ENCODE data around the gene CNIH3. TPM values are rescaled to one million over a fixed set of nuclear protein-coding genes. Genes with fewer than 3 reads are reported as not detected.
A peak's percentile ranks its signal among the peaks of the same experiment; 100 is the strongest.
"Not testable (repeated sequence)": the region's sequence is repeated elsewhere in the genome, so short reads cannot be mapped to it uniquely, and the experiment has no call there.

Gene CNIH3
- total RNA-seq (1 to 10 TPM; 1.8 to 2.5 TPM), polyA plus RNA-seq (1 to 10 TPM in 1 of 2 donors, under 1 TPM in 1; 0.40 to 1.9 TPM)

- Histone ChIP-seq H3K9me3 (ENCODE audit: control insufficient read depth in 1 of 2, low read length in 2 of 2) (no peaks in the 10 kb centered on the region), H3K27ac (ENCODE audit: low read depth, low read length) (no peak within 1 kb of the TSS), H3K4me3 (ENCODE audit: low read length in 2 of 2) (peak within 1 kb of the TSS; percentile 23 to 53), H3K36me3 (ENCODE audit: insufficient read depth, low read length) (no peaks in the 10 kb centered on the region), H3K27me3 (ENCODE audit: insufficient read depth, low read length) (peaks cover 27% of the 10 kb centered on the region), H3K4me1 (ENCODE audit: insufficient read depth, low read length) (peaks cover 32% of the 10 kb centered on the region)
- peak in 4 of 5 donors; percentile 33 to 50 (median 40) for DNase-seq
- no peaks in the 10 kb centered on the region for H3K36me3 Mint-ChIP-seq
- peaks cover 0 to 3% (median 0%) of the 10 kb centered on the region in 8 donors for H3K9me3 Mint-ChIP-seq
- ChIA-PET CTCF (ENCODE audit: partially characterized antibody) (interaction anchor here (0.8 to 1.6 kb wide), 2 partner anchors 18 to 28 kb away, joined by 3 to 5 read pairs; no protein-coding TSS in a partner anchor), POLR2A (ENCODE audit: partially characterized antibody) (interaction anchor here (2.0 kb wide), 1 partner anchor 9 kb away, joined by 9 read pairs; no protein-coding TSS in a partner anchor)
- intact Hi-C loops (cut with micrococcal nuclease) = no loop called here
- H3K4me1 Mint-ChIP-seq = peaks cover 16 to 42% (median 25%) of the 10 kb centered on the region in 4 donors
- peaks cover 37 to 38% of the 10 kb centered on the region in 2 donors for H3K27me3 Mint-ChIP-seq
- peak within 1 kb of the TSS in 4 of 7 donors; percentile 60 to 92 (median 68) for H3K27ac Mint-ChIP-seq
- peak within 1 kb of the TSS; percentile 73 to 86 (median 80) for H3K4me3 Mint-ChIP-seq
Observed at GRCh38 chr1:224615861-224616755, at the start of gene CNIH3. TSS of gene CNIH3 (plus strand) at chr1:224616317. CDS start at chr1:224617175, 858 bp downstream.

GRCh38 chr1:224566492-224566891 lies 49.6 kb upstream of the CNIH3 start:
- intact Hi-C loops (cut with micrococcal nuclease); H3K36me3 ChIP-seq (ENCODE audit: insufficient read depth, low read length); POLR2A ChIA-PET (ENCODE audit: partially characterized antibody); CTCF ChIA-PET (ENCODE audit: partially characterized antibody); H3K36me3 Mint-ChIP-seq; H3K9me3 ChIP-seq (ENCODE audit: control insufficient read depth in 1 of 2, low read length in 2 of 2); H3K4me1 ChIP-seq (ENCODE audit: insufficient read depth, low read length); H3K4me3 ChIP-seq (ENCODE audit: low read length in 2 of 2); H3K27me3 Mint-ChIP-seq; H3K4me1 Mint-ChIP-seq; H3K9me3 Mint-ChIP-seq; DNase-seq; H3K27me3 ChIP-seq (ENCODE audit: insufficient read depth, low read length); H3K27ac ChIP-seq (ENCODE audit: low read depth, low read length); H3K27ac Mint-ChIP-seq: not testable (repeated sequence)
- peak overlapping the region in 1 of 8 donors; percentile 45 for H3K4me3 Mint-ChIP-seq

- peaks cover 0 to 3% of the 10 kb centered on the region in 2 donors for H3K36me3 Mint-ChIP-seq
- intact Hi-C loops (cut with micrococcal nuclease) = no loop called here
- no peak for DNase-seq
- Histone ChIP-seq H3K9me3 (ENCODE audit: control insufficient read depth in 1 of 2, low read length in 2 of 2) (no peaks in the 10 kb centered on the region), H3K4me3 (ENCODE audit: low read length in 2 of 2) (no peak overlapping the region), H3K27me3 (ENCODE audit: insufficient read depth, low read length) (no peaks in the 10 kb centered on the region), H3K4me1 (ENCODE audit: insufficient read depth, low read length) (no peaks in the 10 kb centered on the region), H3K36me3 (ENCODE audit: insufficient read depth, low read length) (no peaks in the 10 kb centered on the region), H3K27ac (ENCODE audit: low read depth, low read length) (no peak overlapping the region)
- H3K4me1 Mint-ChIP-seq = no peaks in the 10 kb centered on the region
- H3K9me3 Mint-ChIP-seq = no peaks in the 10 kb centered on the region
- peaks cover 2 to 8% of the 10 kb centered on the region in 2 donors for H3K27me3 Mint-ChIP-seq
- CTCF ChIA-PET (ENCODE audit: partially characterized antibody) = no interaction called here
- POLR2A ChIA-PET (ENCODE audit: partially characterized antibody) = no interaction called here
- H3K27ac Mint-ChIP-seq = no peak overlapping the region
- H3K4me3 Mint-ChIP-seq = no peak overlapping the region
Observed at GRCh38 chr1:224569276-224569675, 46.8 kb upstream of the CNIH3 start.

- Mint-ChIP-seq H3K27ac (peak overlapping the region in 1 of 7 donors; percentile 27), H3K9me3 (peaks cover 2 to 14% (median 8%) of the 10 kb centered on the region in 8 donors), H3K36me3 (peaks cover 0 to 11% of the 10 kb centered on the region in 2 donors)
- H3K36me3 ChIP-seq (ENCODE audit: insufficient read depth, low read length); CTCF ChIA-PET (ENCODE audit: partially characterized antibody); DNase-seq; H3K27me3 Mint-ChIP-seq; H3K4me1 Mint-ChIP-seq; POLR2A ChIA-PET (ENCODE audit: partially characterized antibody); H3K27me3 ChIP-seq (ENCODE audit: insufficient read depth, low read length); intact Hi-C loops (cut with micrococcal nuclease); H3K27ac ChIP-seq (ENCODE audit: low read depth, low read length); H3K4me1 ChIP-seq (ENCODE audit: insufficient read depth, low read length); H3K4me3 ChIP-seq (ENCODE audit: low read length in 2 of 2); H3K4me3 Mint-ChIP-seq; H3K9me3 ChIP-seq (ENCODE audit: control insufficient read depth in 1 of 2, low read length in 2 of 2): not testable (repeated sequence)
Observed at GRCh38 chr1:224571975-224572374, 44.1 kb upstream of the CNIH3 start.

GRCh38 chr1:224579526-224579925 lies 36.6 kb upstream of the CNIH3 start:
- Mint-ChIP-seq H3K9me3 (peaks cover 4 to 27% (median 15%) of the 10 kb centered on the region in 8 donors), H3K36me3 (peaks cover 0 to 14% of the 10 kb centered on the region in 2 donors), H3K27me3 (peaks cover 6 to 13% of the 10 kb centered on the region in 2 donors), H3K4me1 (no peaks in the 10 kb centered on the region), H3K27ac (no peak overlapping the region), H3K4me3 (no peak overlapping the region)
- intact Hi-C loops (cut with micrococcal nuclease) = loop anchor here (5.0 kb wide), 1 partner anchor 43 kb away; no protein-coding TSS in a partner anchor
- Histone ChIP-seq H3K9me3 (ENCODE audit: control insufficient read depth in 1 of 2, low read length in 2 of 2) (no peaks in the 10 kb centered on the region), H3K4me3 (ENCODE audit: low read length in 2 of 2) (no peak overlapping the region), H3K27ac (ENCODE audit: low read depth, low read length) (no peak overlapping the region), H3K36me3 (ENCODE audit: insufficient read depth, low read length) (no peaks in the 10 kb centered on the region), H3K27me3 (ENCODE audit: insufficient read depth, low read length) (peaks cover 3% of the 10 kb centered on the region), H3K4me1 (ENCODE audit: insufficient read depth, low read length) (no peaks in the 10 kb centered on the region)
- DNase-seq = no peak
- ChIA-PET CTCF (ENCODE audit: partially characterized antibody) (no interaction called here), POLR2A (ENCODE audit: partially characterized antibody) (no interaction called here)

- H3K27ac ChIP-seq (ENCODE audit: low read depth, low read length) = no peak overlapping the region
- Mint-ChIP-seq H3K27ac (no peak overlapping the region), H3K9me3 (peaks cover 4 to 27% (median 15%) of the 10 kb centered on the region in 8 donors), H3K4me3 (no peak overlapping the region), H3K36me3 (peaks cover 0 to 14% of the 10 kb centered on the region in 2 donors), H3K4me1 (no peaks in the 10 kb centered on the region), H3K27me3 (peaks cover 6 to 13% of the 10 kb centered on the region in 2 donors)
- H3K27me3 ChIP-seq (ENCODE audit: insufficient read depth, low read length) = peaks cover 3% of the 10 kb centered on the region
- H3K4me1 ChIP-seq (ENCODE audit: insufficient read depth, low read length) = no peaks in the 10 kb centered on the region
- intact Hi-C loops (cut with micrococcal nuclease) = no loop called here
- no peaks in the 10 kb centered on the region for H3K36me3 ChIP-seq (ENCODE audit: insufficient read depth, low read length)
- POLR2A ChIA-PET (ENCODE audit: partially characterized antibody) = no interaction called here
- no peak for DNase-seq
- H3K4me3 ChIP-seq (ENCODE audit: low read length in 2 of 2) = no peak overlapping the region
- H3K9me3 ChIP-seq (ENCODE audit: control insufficient read depth in 1 of 2, low read length in 2 of 2) = no peaks in the 10 kb centered on the region
- CTCF ChIA-PET (ENCODE audit: partially characterized antibody) = no interaction called here
Observed at GRCh38 chr1:224580006-224580405, 36.1 kb upstream of the CNIH3 start.

GRCh38 chr1:224582041-224582440 lies 34.1 kb upstream of the CNIH3 start:
- Mint-ChIP-seq H3K27ac (no peak overlapping the region), H3K9me3 (peaks cover 1 to 13% (median 6%) of the 10 kb centered on the region in 8 donors), H3K4me3 (no peak overlapping the region), H3K36me3 (peaks cover 0 to 5% of the 10 kb centered on the region in 2 donors), H3K4me1 (no peaks in the 10 kb centered on the region), H3K27me3 (peaks cover 5 to 12% of the 10 kb centered on the region in 2 donors)
- ChIA-PET POLR2A (ENCODE audit: partially characterized antibody) (no interaction called here), CTCF (ENCODE audit: partially characterized antibody) (no interaction called here)
- H3K9me3 ChIP-seq (ENCODE audit: control insufficient read depth in 1 of 2, low read length in 2 of 2) = no peaks in the 10 kb centered on the region
- no peak overlapping the region for H3K27ac ChIP-seq (ENCODE audit: low read depth, low read length)
- no peak overlapping the region for H3K4me3 ChIP-seq (ENCODE audit: low read length in 2 of 2)
- no peaks in the 10 kb centered on the region for H3K4me1 ChIP-seq (ENCODE audit: insufficient read depth, low read length)
- DNase-seq = no peak
- H3K27me3 ChIP-seq (ENCODE audit: insufficient read depth, low read length) = peaks cover 3% of the 10 kb centered on the region
- H3K36me3 ChIP-seq (ENCODE audit: insufficient read depth, low read length) = no peaks in the 10 kb centered on the region
- intact Hi-C loops (cut with micrococcal nuclease) = no loop called here
